Measurements from ENCODE around the gene DENND10. TPM values are rescaled to one million over a fixed set of nuclear protein-coding genes. Genes with fewer than 3 reads are reported as not detected.
"Not testable (repeated sequence)": the region's sequence is repeated elsewhere in the genome, so short reads cannot be mapped to it uniquely, and the experiment has no call there.

Gene DENND10
- polyA plus RNA-seq, 1 experiment: 86.8 TPM

DNA sequence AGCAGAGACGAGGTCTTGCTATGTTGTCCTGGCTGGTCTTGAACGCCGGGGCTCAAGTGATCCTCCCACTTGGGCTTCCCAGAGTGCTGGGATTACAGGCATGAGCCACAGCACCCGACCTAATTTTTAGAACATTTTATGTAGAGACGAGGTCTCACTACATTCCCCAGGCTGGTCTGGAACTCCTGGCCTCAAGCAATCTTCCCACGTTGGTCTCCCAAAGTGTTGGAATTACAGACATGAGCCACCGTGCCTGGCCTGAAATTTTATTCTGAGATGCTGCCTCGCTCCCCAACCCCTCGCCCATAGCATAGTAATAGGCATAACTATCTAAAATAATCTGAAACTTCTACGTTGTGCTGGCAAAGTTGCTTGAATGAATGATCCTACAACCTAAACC is 39.7 kb downstream of the DENND10 start:
- H3K27me3 ChIP-seq (ENCODE audit: control insufficient read depth, insufficient read depth, low read length): no peaks in the 10 kb centered on the region
- peaks cover 5% of the 10 kb centered on the region for H3K36me3 ChIP-seq (ENCODE audit: control insufficient read depth, insufficient read depth, low read length)
- ChIA-PET CTCF (no interaction called here), POLR2A (no interaction called here)
- TF ChIP-seq, protein P1, sequence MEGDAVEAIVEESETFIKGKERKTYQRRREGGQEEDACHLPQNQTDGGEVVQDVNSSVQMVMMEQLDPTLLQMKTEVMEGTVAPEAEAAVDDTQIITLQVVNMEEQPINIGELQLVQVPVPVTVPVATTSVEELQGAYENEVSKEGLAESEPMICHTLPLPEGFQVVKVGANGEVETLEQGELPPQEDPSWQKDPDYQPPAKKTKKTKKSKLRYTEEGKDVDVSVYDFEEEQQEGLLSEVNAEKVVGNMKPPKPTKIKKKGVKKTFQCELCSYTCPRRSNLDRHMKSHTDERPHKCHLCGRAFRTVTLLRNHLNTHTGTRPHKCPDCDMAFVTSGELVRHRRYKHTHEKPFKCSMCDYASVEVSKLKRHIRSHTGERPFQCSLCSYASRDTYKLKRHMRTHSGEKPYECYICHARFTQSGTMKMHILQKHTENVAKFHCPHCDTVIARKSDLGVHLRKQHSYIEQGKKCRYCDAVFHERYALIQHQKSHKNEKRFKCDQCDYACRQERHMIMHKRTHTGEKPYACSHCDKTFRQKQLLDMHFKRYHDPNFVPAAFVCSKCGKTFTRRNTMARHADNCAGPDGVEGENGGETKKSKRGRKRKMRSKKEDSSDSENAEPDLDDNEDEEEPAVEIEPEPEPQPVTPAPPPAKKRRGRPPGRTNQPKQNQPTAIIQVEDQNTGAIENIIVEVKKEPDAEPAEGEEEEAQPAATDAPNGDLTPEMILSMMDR (IDR thresholded peaks at IDR 0.05; ENCODE audit: insufficient read depth, low read depth, low read length): no peak
- no peak overlapping the region for H3K4me3 ChIP-seq (ENCODE audit: low read depth, low read length)
- DNase-seq (ENCODE audit: low read depth): no peak

- POLR2A ChIA-PET: no interaction called here
- H3K27me3 ChIP-seq (ENCODE audit: control insufficient read depth, insufficient read depth, low read length): no peaks in the 10 kb centered on the region
- DNase-seq (ENCODE audit: low read depth): no peak
- H3K4me3 ChIP-seq (ENCODE audit: low read depth, low read length): no peak overlapping the region
- CTCF ChIA-PET: no interaction called here
- peaks cover 6% of the 10 kb centered on the region for H3K36me3 ChIP-seq (ENCODE audit: control insufficient read depth, insufficient read depth, low read length)
- TF ChIP-seq, protein P1 (IDR thresholded peaks at IDR 0.05; ENCODE audit: insufficient read depth, low read depth, low read length): no peak
These were observed 45.2 kb downstream of the DENND10 start for GRCh38 chr10:119149157-119149556.

GRCh38 chr10:119149729-119150128 is 45.8 kb downstream of the DENND10 start:
- H3K4me3 ChIP-seq (ENCODE audit: low read depth, low read length): no peak overlapping the region
- CTCF ChIA-PET: no interaction called here
- POLR2A ChIA-PET: no interaction called here
- DNase-seq (ENCODE audit: low read depth): no peak
- H3K36me3 ChIP-seq (ENCODE audit: control insufficient read depth, insufficient read depth, low read length): peaks cover 7% of the 10 kb centered on the region
- TF ChIP-seq, protein P1 (IDR thresholded peaks at IDR 0.05; ENCODE audit: insufficient read depth, low read depth, low read length): no peak
- H3K27me3 ChIP-seq (ENCODE audit: control insufficient read depth, insufficient read depth, low read length): no peaks in the 10 kb centered on the region

GRCh38 chr10:119151601-119152000 is 47.7 kb downstream of the DENND10 start:
- CTCF ChIA-PET: interaction anchor here (0.9 kb wide), 1 partner anchor 9 kb away, joined by 5 read pairs; no protein-coding TSS in a partner anchor
- DNase-seq (ENCODE audit: low read depth); H3K4me3 ChIP-seq (ENCODE audit: low read depth, low read length); H3K27me3 ChIP-seq (ENCODE audit: control insufficient read depth, insufficient read depth, low read length); POLR2A ChIA-PET: not testable (repeated sequence)
- H3K36me3 ChIP-seq (ENCODE audit: control insufficient read depth, insufficient read depth, low read length): peaks cover 14% of the 10 kb centered on the region

- peaks cover 13% of the 10 kb centered on the region for H3K36me3 ChIP-seq (ENCODE audit: control insufficient read depth, insufficient read depth, low read length)
These were observed 49.1 kb downstream of the DENND10 start for GRCh38 chr10:119153041-119153440.

GRCh38 chr10:119153661-119154060 is 49.7 kb downstream of the DENND10 start:
- DNase-seq (ENCODE audit: low read depth): no peak
- H3K4me3 ChIP-seq (ENCODE audit: low read depth, low read length): no peak overlapping the region
- CTCF ChIA-PET: no interaction called here
- H3K36me3 ChIP-seq (ENCODE audit: control insufficient read depth, insufficient read depth, low read length): peaks cover 13% of the 10 kb centered on the region
- TF ChIP-seq, protein P1 (IDR thresholded peaks at IDR 0.05; ENCODE audit: insufficient read depth, low read depth, low read length): no peak
- no peaks in the 10 kb centered on the region for H3K27me3 ChIP-seq (ENCODE audit: control insufficient read depth, insufficient read depth, low read length)
- POLR2A ChIA-PET: no interaction called here

More at GRCh38 chr10:119153041-119153440, 49.1 kb downstream of the DENND10 start:
- TF ChIP-seq, protein P1 (IDR thresholded peaks at IDR 0.05; ENCODE audit: insufficient read depth, low read depth, low read length): no peak
- ChIA-PET CTCF (no interaction called here), POLR2A (no interaction called here)
- no peaks in the 10 kb centered on the region for H3K27me3 ChIP-seq (ENCODE audit: control insufficient read depth, insufficient read depth, low read length)
- no peak for DNase-seq (ENCODE audit: low read depth)
- H3K4me3 ChIP-seq (ENCODE audit: low read depth, low read length): no peak overlapping the region
